OCI-LY7 (cell line): ENCODE data around the gene STAT2. TPM values are rescaled to one million over a fixed set of nuclear protein-coding genes. Genes with fewer than 3 reads are reported as not detected.

ENCODE experiments used
- BruUV-seq: library from RNA; stranded (reverse); fragments of 400-500 nt; replicated peaks from 2 replicates; lab custom pipeline; 2021; lab: Mats Ljungman, UMichigan
- CTCF ChIA-PET: fragments of 300-600 bp; sonication (Branson Sonifier 250); formaldehyde crosslinking; loops from one replicate; lab custom pipeline; 2022; ENCODE audit warnings: antibody characterized with exemption; ENCODE audit not compliant: unreplicated experiment; lab: Charles Lee
- POLR2A ChIA-PET: fragments of 300-600 bp; sonication (Branson Sonifier 250); formaldehyde crosslinking; loops from one replicate; lab custom pipeline; 2022; ENCODE audit warnings: antibody characterized with exemption; lab: Charles Lee
- DNase-seq: peaks from one replicate; pipeline ENCODE4 v3.0.0-alpha.2; 2015; ENCODE audit warnings: low spot score
- H2AFZ ChIP-seq: fragments of 200-600 bp; sonication (generic), shearing (Covaris generic); 2 replicates; pipeline ENCODE4 v1.6.1; 2014; ENCODE audit warnings: mild to moderate bottlenecking, antibody characterized with exemption, low read length, moderate library complexity
- H3K27ac ChIP-seq: fragments of 200-600 bp; sonication (generic); 2 replicates; pipeline ENCODE4 v1.5.1; 2014; ENCODE audit warnings: mixed run types, low read depth, mild to moderate bottlenecking, moderate library complexity, low read length, inconsistent platforms; ENCODE audit not compliant: poor library complexity, severe bottlenecking
- H3K36me3 ChIP-seq: fragments of 200-600 bp; sonication (generic); 2 replicates; pipeline ENCODE4 v1.6.1; 2014; ENCODE audit warnings: mild to moderate bottlenecking, antibody characterized with exemption, low read length, moderate library complexity, mixed read lengths; ENCODE audit not compliant: insufficient read depth
- H3K4me1 ChIP-seq: fragments of 200-600 bp; sonication (generic); 2 replicates; pipeline ENCODE4 v1.5.1; 2014; ENCODE audit warnings: mild to moderate bottlenecking, low read length; ENCODE audit not compliant: insufficient read depth, poor library complexity, severe bottlenecking
- H3K4me2 ChIP-seq: fragments of 200-600 bp; sonication (generic); 2 replicates; pipeline ENCODE4 v1.6.1; 2014; ENCODE audit warnings: mild to moderate bottlenecking, low read length
- H3K4me3 ChIP-seq: fragments of 200-600 bp; sonication (generic); 2 replicates; pipeline ENCODE4 v1.5.1; 2014; ENCODE audit warnings: mild to moderate bottlenecking, low read depth, low read length; ENCODE audit not compliant: poor library complexity, severe bottlenecking
- H3K79me2 ChIP-seq: fragments of 200-600 bp; sonication (generic); 2 replicates; pipeline ENCODE4 v1.6.1; 2016; ENCODE audit warnings: low read depth, mild to moderate bottlenecking, low read length, moderate library complexity, mixed read lengths; ENCODE audit not compliant: insufficient read depth
- H3K9me2 ChIP-seq: fragments of 200-600 bp; sonication (generic); 2 replicates; pipeline ENCODE4 v1.6.1; 2016; ENCODE audit warnings: mild to moderate bottlenecking, low read length, mixed read lengths; ENCODE audit not compliant: insufficient read depth
- H3K9me3 ChIP-seq: fragments of 200-600 bp; sonication (generic); 2 replicates; pipeline ENCODE4 v1.6.1; 2014; ENCODE audit warnings: mild to moderate bottlenecking, mixed run types, low read length, mixed read lengths
- H4K20me1 ChIP-seq: fragments of 200-600 bp; sonication (generic); 2 replicates; pipeline ENCODE4 v1.6.1; 2014; ENCODE audit warnings: mild to moderate bottlenecking, antibody characterized with exemption, low read length, moderate library complexity, mixed read lengths; ENCODE audit not compliant: insufficient read depth
- CTCF ChIP-seq: fragments of 200-600 bp; sonication (generic); conservative IDR thresholded peaks from 2 replicates; pipeline ENCODE4 v1.5.1; 2014; ENCODE audit warnings: mild to moderate bottlenecking, antibody characterized with exemption, low read length, moderate library complexity, mixed read lengths
- EZH2phosphoT487 ChIP-seq: fragments of 200-600 bp; sonication (generic); IDR thresholded peaks from 2 replicates; pipeline ENCODE4 v1.6.1; 2018; ENCODE audit warnings: low read depth, borderline replicate concordance, mild to moderate bottlenecking, mixed run types, antibody characterized with exemption, low read length, moderate library complexity, mixed read lengths
- intact Hi-C: fragments of 100-400 bp; cut with micrococcal nuclease; formaldehyde crosslinking; loops from one replicate; pipeline ENCODE4 v1.10.0; 2022; ENCODE audit not compliant: unreplicated experiment
- total RNA-seq, 2 experiments: library from RNA; depleted of rRNA in 1 of 2; stranded (reverse); fragments of >200 nt in 1 of 2; shearing (Covaris generic) in 1 of 2; gene quantifications; 2 replicates each; pipeline ENCODE4 v1.2.3, GENCODE V29; 2014 to 2022

STAT2 gene
- total RNA-seq, 2 experiments from 2014 or later, result 75.3 to 126 TPM

DNA sequence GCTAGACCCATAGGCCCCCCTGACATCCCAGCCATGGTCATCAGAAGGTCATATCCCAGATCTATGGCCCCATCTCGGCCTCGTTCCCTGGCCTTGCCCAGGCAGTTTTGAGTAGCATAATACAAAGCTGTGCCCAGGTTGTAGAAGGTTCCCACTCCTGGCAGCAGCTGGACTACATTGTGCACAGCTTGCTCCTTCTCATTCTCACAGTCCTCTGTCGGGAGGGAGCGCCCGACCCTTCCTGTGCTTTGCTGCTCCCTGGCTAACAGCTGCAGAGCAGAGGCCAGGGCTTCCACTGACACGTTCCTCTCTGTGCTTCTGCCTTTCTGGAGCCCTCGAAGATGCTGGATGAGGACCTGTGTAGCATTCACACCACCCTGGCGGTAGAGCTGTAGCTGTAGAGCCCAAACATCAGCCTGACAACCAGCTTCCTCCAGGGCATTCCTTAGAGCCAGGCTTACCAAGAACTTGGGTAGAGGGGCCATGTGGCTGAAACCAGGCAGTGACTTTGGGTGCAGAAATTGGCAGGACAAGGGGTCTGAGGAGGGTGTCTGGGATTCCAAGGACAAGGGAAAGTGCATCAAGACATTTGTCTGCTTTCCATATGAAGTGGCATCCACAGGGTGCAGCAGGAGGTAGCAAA, 1.7 kb upstream of the STAT2 start:
- POLR2A ChIA-PET, result interaction anchor here (0.6 to 7.6 kb wide), 13 partner anchors 9 to 234 kb away, joined by 3 to 116 read pairs (median 17); partner anchors contain the start of genes CNPY2, ESYT1, IL23A and PAN2
- no peak overlapping the region for H3K4me3 ChIP-seq
- H3K36me3 ChIP-seq, result no peaks in the 10 kb centered on the region
- no peak for DNase-seq
- no peaks in the 10 kb centered on the region for H3K9me2 ChIP-seq
- CTCF ChIA-PET, result interaction anchor here (0.9 kb wide), 1 partner anchor 56 kb away, joined by 3 read pairs; no protein-coding TSS in a partner anchor
- no peaks in the 10 kb centered on the region for H4K20me1 ChIP-seq
- no peak for TF ChIP-seq EZH2phosphoT487
- TF ChIP-seq CTCF, result no peak
- intact Hi-C loops, result loop anchor here (2.0 kb wide), 2 partner anchors 23 to 87 kb away; partner anchors contain the start of genes IL23A and TIMELESS
- H3K79me2 ChIP-seq, result peaks cover 29% of the 10 kb centered on the region
- H3K4me1 ChIP-seq, result peaks cover 42% of the 10 kb centered on the region
- H3K9me3 ChIP-seq, result no peaks in the 10 kb centered on the region
- BruUV-seq, result no TSS peak
- H3K27ac ChIP-seq, result no peak overlapping the region
- H2AFZ ChIP-seq, result no peak overlapping the region
- peak overlapping the region; percentile 83; the same call in 1 of the 2 replicates for H3K4me2 ChIP-seq

GRCh38 chr12:56358836-56359532, 923 bp downstream of the STAT2 start:
- ChIA-PET POLR2A (interaction anchor here (0.5 to 7.6 kb wide), 25 partner anchors 9 to 704 kb away, joined by 3 to 116 read pairs (median 5); partner anchors contain the start of genes CNPY2, IL23A, PAN2 and TIMELESS), CTCF (interaction anchor here (1.1 to 3.1 kb wide), 3 partner anchors 20 to 105 kb away, joined by 4 to 21 read pairs (median 4); partner anchors contain the start of gene IL23A)
- Histone ChIP-seq H4K20me1 (no peaks in the 10 kb centered on the region), H3K27ac (peak overlapping the region; percentile 53), H3K36me3 (peaks cover 24% of the 10 kb centered on the region), H3K79me2 (peaks cover 29% of the 10 kb centered on the region), H3K9me2 (no peaks in the 10 kb centered on the region), H2AFZ (peak overlapping the region; percentile 35; the same call in 1 of the 2 replicates), H3K9me3 (no peaks in the 10 kb centered on the region), H3K4me2 (peak overlapping the region; percentile 91), H3K4me3 (peak overlapping the region; percentile 95), H3K4me1 (peaks cover 39% of the 10 kb centered on the region)
- DNase-seq, result peak; percentile 40
- TF ChIP-seq EZH2phosphoT487, result no peak
- TF ChIP-seq CTCF, result no peak
- BruUV-seq, result no TSS peak
- intact Hi-C loops, result no loop called here
